Daoy (cell line): Measurements from ENCODE around the gene IL15RA. TPM values are rescaled to one million over a fixed set of nuclear protein-coding genes. Genes with fewer than 3 reads are reported as not detected.
"Not testable (repeated sequence)": the region's sequence is repeated elsewhere in the genome, so short reads cannot be mapped to it uniquely, and the experiment has no call there.

ENCODE experiments used
- DNase-seq: peaks from one replicate; pipeline ENCODE4 v3.0.0-alpha.2; 2015; ENCODE audit warnings: low read depth
- total RNA-seq: library from RNA; depleted of rRNA; stranded (reverse); fragments of >200 nt; shearing (Covaris generic); gene quantifications from 2 replicates; pipeline ENCODE4 v1.2.3, GENCODE V29; 2014

Gene IL15RA
- total RNA-seq, 1 experiment from 2014 or later, result 8.3 TPM

DNA sequence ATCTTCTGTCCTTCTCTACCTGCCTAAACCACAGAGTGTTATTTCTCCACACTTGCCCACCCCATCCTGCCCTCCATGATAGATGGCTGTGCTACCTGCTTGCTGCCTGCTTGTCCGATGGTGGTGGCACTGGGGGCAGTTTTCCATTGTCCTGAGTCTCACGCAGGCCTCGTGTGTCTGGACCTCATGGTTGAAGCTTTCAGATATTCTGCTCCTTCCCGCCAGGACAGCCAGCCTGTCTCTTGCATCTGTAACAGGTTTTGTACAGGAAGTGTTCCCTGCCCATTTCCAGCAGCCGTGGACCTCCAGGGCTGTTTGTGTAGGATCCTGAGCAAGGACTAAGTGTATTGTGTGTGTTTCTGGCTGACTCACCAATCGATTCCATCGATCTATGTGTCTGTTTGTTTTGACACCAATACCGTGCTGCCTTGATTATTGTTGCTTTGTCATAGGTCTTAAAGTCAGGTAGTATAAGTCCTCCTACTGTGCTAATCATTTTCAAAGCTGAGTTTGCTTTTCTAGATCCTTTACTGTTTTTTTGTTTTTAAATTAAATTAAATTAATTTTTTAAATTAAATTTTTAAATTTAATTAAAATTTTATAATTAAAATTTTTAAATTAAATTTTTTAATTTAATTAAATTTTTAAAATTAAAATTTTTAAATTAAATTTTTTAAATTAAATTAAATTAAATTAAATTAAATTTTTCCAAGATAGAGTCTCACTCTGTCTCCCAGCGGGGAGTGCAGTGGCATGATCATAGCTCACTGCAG lies 8.5 kb downstream of the IL15RA start:
- no peak for DNase-seq

DNA sequence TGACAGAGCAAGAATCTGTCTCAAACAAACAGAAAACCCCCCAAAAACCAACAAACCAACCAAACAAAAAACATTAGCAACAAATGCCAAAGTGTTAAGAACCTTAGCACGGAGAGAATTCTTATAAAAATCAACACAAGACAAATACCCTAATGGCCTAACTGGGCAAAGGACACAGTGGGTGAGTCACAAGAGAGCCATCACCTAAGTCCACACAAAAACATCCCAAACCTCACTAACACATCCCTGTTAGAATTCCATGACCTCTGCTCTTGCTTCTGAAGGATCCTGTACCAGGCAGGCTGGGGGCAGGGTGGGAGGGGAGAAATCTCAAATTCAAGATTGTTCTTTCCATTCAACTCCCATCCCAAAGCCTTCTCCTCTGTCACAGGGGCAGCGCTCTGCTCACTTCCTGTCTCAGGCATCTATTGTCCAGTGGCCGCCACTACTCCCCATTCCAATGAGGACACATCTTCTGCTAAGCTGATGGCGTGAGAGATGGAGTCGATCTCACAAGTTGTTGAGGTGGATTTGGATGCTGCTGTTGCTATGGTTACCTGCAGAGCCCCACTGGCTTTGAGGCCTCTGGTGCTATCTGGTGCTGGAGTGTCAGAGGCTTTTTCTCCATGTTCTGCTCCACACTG lies 9.2 kb downstream of the IL15RA start:
- DNase-seq, result no peak

DNA sequence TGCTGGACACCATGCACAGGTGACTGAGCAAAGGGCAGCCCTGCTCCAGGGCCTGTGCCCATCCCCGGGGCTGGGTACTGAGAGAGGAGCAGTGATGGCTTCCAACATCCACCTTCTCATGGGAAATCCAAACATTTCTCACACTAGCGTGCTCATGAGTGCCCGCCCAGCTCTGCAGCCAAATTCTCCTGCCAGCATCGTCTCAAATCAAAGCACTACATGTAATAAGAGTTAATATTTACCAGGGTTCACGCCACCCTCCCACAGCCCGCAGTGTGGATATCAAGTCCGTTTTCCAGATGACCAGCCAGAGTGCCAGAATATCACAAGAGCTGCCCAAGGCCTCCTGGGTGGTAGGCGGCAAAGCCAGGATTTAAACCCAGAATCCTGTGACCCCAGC lies 12.1 kb downstream of the IL15RA start:
- DNase-seq, result no peak

DNA sequence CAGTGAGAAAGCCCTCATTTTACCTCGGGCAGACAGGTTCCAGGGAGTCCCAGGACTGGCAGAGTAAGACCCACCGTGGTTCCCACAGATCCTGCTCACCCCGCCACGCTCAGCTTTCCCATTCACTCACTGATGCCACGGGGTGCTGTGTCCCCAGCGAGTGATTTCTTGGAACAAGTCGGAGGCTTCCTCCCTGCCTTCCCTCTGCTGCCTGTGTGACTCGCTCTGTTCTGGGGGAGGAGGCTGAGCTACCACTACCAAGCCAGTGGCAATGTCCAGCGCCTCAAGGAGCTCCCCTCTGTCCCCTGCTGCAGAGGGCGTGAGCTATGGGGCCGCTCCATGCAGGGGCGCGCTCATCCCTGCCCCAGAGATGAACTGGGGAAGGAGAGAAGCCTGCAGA lies 12.6 kb downstream of the IL15RA start:
- DNase-seq, result no peak

DNA sequence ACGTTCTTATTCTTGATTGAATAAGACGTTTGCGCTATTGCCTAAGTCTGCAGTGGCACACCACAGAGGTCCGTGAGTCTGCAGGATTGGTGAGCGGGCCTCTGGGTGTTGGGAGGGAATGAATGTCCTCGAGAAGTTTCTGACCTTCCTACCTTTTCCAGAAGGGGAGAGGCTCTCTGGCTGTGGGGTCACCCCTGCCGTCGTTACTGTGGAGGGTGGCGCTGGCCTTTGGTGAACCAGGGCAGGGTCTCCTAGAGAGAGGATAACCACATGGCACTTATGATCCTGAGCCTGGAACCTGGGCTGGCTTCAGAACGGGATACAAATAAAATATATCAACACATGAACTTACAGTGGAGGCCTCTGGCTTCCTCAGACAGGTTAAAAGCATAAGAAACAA lies 13.8 kb downstream of the IL15RA start:
- no peak for DNase-seq

- no peak for DNase-seq
These were observed 14.3 kb downstream of the IL15RA start for GRCh38 chr10:5963071-5963470.

- DNase-seq, result not testable (repeated sequence)
These were observed 14.9 kb downstream of the IL15RA start for GRCh38 chr10:5962358-5962940.

- DNase-seq, result no peak
These were observed 15.8 kb downstream of the IL15RA start for GRCh38 chr10:5961405-5962100.

GRCh38 chr10:5960973-5961275 lies 16.4 kb downstream of the IL15RA start:
- DNase-seq, result not testable (repeated sequence)

DNA sequence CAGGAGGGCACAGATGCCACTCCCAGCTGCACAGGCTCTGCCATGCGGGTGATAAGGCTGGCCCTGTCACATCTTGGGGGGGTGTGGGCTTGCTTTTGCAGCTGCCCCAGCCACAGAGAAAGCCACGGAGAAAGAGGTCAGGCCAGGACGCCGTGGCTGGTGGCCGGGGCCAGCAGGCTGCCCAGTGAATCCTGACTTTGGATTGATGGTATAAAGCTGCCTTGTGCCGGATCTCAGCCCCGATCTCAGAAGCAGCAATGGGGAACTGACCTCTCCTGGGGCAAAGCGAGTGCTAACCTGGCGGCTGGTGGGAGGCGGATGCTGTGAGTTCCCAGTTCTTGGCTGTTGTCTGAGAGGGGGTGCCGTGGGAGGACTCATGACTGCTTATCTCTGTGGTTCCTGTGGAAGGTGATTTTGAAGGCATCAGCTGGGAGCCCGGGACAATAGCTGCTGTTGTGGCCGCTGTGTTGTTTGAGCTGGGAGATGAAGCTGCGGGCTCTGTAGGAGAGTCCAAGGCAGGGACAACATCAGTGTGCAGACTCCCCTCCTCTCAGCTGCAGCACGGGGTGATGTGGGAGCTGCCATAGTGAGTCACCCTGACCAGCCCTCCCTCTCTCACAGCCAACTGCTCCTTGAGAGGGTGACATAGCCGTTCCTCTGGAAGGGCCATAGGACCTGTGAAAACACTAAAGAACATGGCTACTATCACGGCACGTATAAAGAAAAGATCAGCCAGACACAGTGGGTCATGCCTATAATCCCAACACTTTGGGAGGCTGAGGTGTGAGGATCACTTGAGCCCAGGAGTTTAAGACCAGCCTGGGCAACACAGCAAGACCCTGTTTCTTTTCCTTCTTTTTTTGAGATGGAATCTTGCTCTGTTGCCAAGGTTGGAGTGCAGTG lies 17.0 kb downstream of the IL15RA start:
- no peak for DNase-seq

DNA sequence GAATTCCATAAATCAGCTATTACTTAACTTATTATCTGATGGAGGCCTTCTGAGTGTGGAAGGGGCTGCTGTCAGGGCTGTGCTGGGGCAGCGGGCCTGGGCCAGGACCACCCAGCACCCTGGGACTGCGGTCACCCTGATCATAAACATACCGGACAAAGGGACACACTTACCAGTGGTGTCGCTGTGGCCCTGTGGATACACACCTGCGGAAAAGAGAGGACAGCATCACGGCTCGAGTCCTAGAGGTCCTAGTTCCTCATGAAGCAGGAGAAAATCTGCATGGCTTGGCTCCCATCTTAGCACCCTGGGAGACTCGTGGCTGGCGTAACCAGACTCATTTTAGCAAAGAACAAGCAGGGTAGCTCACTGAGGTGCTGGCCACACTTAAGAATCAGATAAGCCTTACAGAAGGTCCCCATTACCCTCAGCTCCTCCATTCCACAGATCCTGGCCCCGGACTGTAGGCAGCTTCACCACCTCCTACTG lies 17.7 kb downstream of the IL15RA start:
- no peak for DNase-seq

DNA sequence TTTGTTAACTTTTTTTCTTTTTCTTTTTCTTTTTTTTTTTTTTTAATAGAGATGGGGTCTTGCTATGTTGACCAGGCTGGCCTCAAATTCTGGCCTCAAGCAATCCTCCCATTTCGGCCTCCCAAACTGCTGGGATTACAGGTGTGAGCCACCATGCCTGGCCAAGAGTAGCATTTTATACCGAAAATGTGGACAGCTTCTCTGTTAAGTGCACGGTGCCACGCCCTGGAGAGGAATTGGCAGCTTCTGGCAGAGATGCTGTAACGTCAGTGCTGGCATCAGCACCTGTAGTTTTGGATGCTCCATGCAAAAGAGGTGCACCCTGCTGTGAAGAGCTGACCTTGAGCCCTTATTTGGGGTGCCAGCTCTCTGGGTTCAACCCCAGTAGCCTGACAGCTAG lies 18.2 kb downstream of the IL15RA start:
- no peak for DNase-seq

DNA sequence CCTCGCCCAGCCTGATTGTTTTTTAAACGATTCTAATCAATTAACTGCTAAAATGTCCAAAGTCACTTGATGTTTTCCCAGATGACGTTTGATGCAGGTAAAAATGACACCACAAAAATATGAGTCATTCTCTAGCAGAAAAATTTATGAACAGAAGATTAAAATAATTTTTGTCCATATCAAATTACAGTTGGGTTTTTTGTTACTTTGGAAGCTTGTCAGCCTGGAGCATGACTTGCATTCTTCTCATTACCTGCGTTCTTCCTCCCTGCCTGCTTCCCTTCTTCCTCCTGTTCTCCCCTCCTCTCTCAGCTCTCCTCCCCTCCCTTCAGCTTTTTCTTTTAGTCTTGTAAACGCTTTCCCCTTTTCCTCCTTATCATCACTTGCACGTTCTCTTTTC lies 18.7 kb downstream of the IL15RA start:
- no peak for DNase-seq

GRCh38 chr10:5958077-5958476 lies 19.3 kb downstream of the IL15RA start:
- DNase-seq, result peak; percentile 19

- no peak for DNase-seq
These were observed 21.0 kb downstream of the IL15RA start for GRCh38 chr10:5956146-5956936.

DNA sequence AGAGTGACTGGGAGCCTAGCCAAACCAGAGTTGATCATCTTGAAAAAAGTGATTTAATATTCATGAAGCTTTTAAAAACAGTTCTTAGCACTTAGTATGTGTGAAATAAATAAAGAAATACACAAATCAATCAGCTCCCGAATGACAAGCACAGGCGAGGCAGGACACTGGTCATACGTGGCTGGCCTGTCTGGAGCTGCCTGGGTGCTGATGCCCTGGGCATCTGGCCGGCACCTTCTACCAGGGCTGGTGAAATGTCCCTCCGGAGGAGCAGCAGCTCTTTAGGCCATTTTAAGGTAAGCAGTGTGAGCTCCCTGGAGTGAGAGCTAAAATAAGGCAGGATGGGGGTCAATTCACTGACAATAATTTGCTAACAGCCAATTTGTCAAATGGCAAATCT lies 23.7 kb downstream of the IL15RA start:
- no peak for DNase-seq

DNA sequence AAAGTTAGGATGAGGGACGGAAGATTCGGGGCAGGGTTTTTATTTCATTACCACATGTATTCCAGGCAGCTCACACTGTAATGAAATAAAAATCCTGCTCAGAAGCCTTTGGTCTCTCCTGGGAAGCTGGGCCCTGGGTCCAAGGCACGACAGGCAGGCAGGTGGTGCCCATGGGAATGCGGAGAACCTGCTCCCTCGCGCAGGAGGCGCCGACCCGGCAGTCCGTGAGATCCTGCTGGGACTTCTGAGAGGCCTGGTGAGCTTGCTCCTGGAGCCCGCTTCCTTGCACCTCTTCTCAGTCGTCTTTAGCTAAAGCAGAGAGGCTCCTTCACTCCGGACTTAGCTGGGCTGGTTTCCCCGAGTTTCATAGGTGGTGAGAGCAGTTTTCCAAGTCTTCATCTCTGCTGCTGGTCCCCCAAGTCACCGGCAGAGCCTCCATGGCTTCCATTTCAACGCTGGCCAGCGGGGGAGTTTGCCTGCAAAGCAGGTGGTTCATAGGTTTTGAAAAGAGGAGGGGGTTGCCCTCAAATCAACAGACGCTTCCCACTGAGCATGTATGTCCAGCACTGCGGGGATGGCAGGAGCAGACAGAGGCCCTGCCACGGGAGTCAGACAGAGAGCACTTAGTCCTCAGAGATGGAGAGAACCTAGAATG lies 24.5 kb downstream of the IL15RA start:
- no peak for DNase-seq

- DNase-seq, result no peak
These were observed 25.5 kb downstream of the IL15RA start for GRCh38 chr10:5951721-5952407.

- DNase-seq, result peak; percentile 17
These were observed 26.1 kb downstream of the IL15RA start for GRCh38 chr10:5951167-5951711.
